ENCODE data around the gene SFXN1. TPM values are rescaled to one million over a fixed set of nuclear protein-coding genes. Genes with fewer than 3 reads are reported as not detected.

Gene SFXN1
- total RNA-seq, 1 donor, result 110 TPM

GRCh38 chr5:175556794-175557193 is 78.4 kb downstream of the SFXN1 start:
- no peaks in the 10 kb centered on the region for H3K4me1 ChIP-seq (ENCODE audit: insufficient read depth, low read length)
- no peaks in the 10 kb centered on the region for H3K9me3 ChIP-seq (ENCODE audit: low read depth, low read length)
- no peaks in the 10 kb centered on the region for H3K27me3 ChIP-seq (ENCODE audit: insufficient read depth, low read length)
- no peak overlapping the region for H3K4me3 ChIP-seq (ENCODE audit: low read length)

- H3K4me1 ChIP-seq (ENCODE audit: insufficient read depth, low read length), result no peaks in the 10 kb centered on the region
- no peaks in the 10 kb centered on the region for H3K27me3 ChIP-seq (ENCODE audit: insufficient read depth, low read length)
- H3K4me3 ChIP-seq (ENCODE audit: low read length), result no peak overlapping the region
- no peaks in the 10 kb centered on the region for H3K9me3 ChIP-seq (ENCODE audit: low read depth, low read length)
Observed at GRCh38 chr5:175557778-175558177, 79.4 kb downstream of the SFXN1 start.

- no peaks in the 10 kb centered on the region for H3K4me1 ChIP-seq (ENCODE audit: insufficient read depth, low read length)
- no peak overlapping the region for H3K4me3 ChIP-seq (ENCODE audit: low read length)
- H3K27me3 ChIP-seq (ENCODE audit: insufficient read depth, low read length), result no peaks in the 10 kb centered on the region
- H3K9me3 ChIP-seq (ENCODE audit: low read depth, low read length), result no peaks in the 10 kb centered on the region
Observed at GRCh38 chr5:175558801-175559480, 80.6 kb downstream of the SFXN1 start.

GRCh38 chr5:175560011-175560410 is 81.7 kb downstream of the SFXN1 start:
- Histone ChIP-seq H3K27me3 (ENCODE audit: insufficient read depth, low read length) (no peaks in the 10 kb centered on the region), H3K4me1 (ENCODE audit: insufficient read depth, low read length) (no peaks in the 10 kb centered on the region), H3K9me3 (ENCODE audit: low read depth, low read length) (no peaks in the 10 kb centered on the region)

DNA sequence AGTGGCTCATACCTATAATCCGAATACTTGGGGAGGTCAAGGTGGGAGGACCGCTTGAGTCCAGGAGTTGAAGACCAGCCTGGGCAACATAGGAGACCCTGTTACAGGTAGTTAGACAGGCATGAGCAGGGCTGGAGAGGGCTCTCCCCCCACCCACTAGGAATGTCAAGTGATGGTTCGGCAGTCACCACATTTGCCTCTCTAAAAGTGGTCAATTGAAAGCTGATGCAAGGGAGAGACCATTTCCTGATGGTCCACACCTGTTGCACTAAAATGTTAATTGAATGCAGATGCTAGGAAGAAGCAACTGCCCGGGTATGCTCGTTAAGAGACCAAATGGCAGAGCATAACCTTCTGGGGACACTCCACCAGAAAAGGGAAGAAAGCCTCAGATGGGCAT is 82.7 kb downstream of the SFXN1 start:
- no peaks in the 10 kb centered on the region for H3K9me3 ChIP-seq (ENCODE audit: low read depth, low read length)
- H3K4me1 ChIP-seq (ENCODE audit: insufficient read depth, low read length), result no peaks in the 10 kb centered on the region
- no peaks in the 10 kb centered on the region for H3K27me3 ChIP-seq (ENCODE audit: insufficient read depth, low read length)
- no peak overlapping the region for H3K4me3 ChIP-seq (ENCODE audit: low read length)

More at GRCh38 chr5:175560011-175560410, 81.7 kb downstream of the SFXN1 start:
- H3K4me3 ChIP-seq (ENCODE audit: low read length), result no peak overlapping the region

- no peaks in the 10 kb centered on the region for H3K27me3 ChIP-seq (ENCODE audit: insufficient read depth, low read length)
- H3K4me3 ChIP-seq (ENCODE audit: low read length), result no peak overlapping the region
- H3K4me1 ChIP-seq (ENCODE audit: insufficient read depth, low read length), result no peaks in the 10 kb centered on the region
- H3K9me3 ChIP-seq (ENCODE audit: low read depth, low read length), result no peaks in the 10 kb centered on the region
Observed at GRCh38 chr5:175564716-175565115, 86.4 kb downstream of the SFXN1 start.

DNA sequence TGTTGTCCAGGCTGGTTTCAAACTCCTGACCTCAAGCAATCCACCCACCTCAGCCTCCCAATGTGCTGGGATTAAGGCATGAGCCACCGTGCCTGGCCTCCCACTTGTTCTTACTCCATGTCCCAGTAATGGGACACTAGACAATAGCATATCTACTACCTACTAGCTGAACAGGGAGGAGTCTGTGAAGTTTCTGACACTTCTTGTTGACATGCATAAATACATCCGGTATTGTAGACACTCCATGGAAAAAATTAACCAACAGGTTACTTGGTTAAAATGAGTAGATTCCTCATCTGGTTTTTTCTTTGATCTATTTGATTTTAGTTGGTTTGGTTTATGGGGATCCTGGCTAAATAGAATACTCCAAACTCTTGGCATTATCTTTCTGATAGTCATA is 88.3 kb downstream of the SFXN1 start:
- Histone ChIP-seq H3K27me3 (ENCODE audit: insufficient read depth, low read length) (no peaks in the 10 kb centered on the region), H3K4me3 (ENCODE audit: low read length) (no peak overlapping the region)

GRCh38 chr5:175567954-175568353 is 89.6 kb downstream of the SFXN1 start:
- Histone ChIP-seq H3K4me1 (ENCODE audit: insufficient read depth, low read length) (no peaks in the 10 kb centered on the region), H3K4me3 (ENCODE audit: low read length) (no peak overlapping the region), H3K27me3 (ENCODE audit: insufficient read depth, low read length) (no peaks in the 10 kb centered on the region), H3K9me3 (ENCODE audit: low read depth, low read length) (no peaks in the 10 kb centered on the region)

More for the DNA sequence above, 88.3 kb downstream of the SFXN1 start:
- no peaks in the 10 kb centered on the region for H3K9me3 ChIP-seq (ENCODE audit: low read depth, low read length)
- H3K4me1 ChIP-seq (ENCODE audit: insufficient read depth, low read length), result no peaks in the 10 kb centered on the region

- Histone ChIP-seq H3K4me1 (ENCODE audit: insufficient read depth, low read length) (no peaks in the 10 kb centered on the region), H3K4me3 (ENCODE audit: low read length) (no peak overlapping the region), H3K9me3 (ENCODE audit: low read depth, low read length) (no peaks in the 10 kb centered on the region), H3K27me3 (ENCODE audit: insufficient read depth, low read length) (no peaks in the 10 kb centered on the region)
Observed at GRCh38 chr5:175569701-175570100, 91.3 kb downstream of the SFXN1 start.

GRCh38 chr5:175572886-175573285 is 94.5 kb downstream of the SFXN1 start:
- Histone ChIP-seq H3K4me3 (ENCODE audit: low read length) (no peak overlapping the region), H3K27me3 (ENCODE audit: insufficient read depth, low read length) (no peaks in the 10 kb centered on the region), H3K4me1 (ENCODE audit: insufficient read depth, low read length) (peaks cover 5% of the 10 kb centered on the region), H3K9me3 (ENCODE audit: low read depth, low read length) (no peaks in the 10 kb centered on the region)

DNA sequence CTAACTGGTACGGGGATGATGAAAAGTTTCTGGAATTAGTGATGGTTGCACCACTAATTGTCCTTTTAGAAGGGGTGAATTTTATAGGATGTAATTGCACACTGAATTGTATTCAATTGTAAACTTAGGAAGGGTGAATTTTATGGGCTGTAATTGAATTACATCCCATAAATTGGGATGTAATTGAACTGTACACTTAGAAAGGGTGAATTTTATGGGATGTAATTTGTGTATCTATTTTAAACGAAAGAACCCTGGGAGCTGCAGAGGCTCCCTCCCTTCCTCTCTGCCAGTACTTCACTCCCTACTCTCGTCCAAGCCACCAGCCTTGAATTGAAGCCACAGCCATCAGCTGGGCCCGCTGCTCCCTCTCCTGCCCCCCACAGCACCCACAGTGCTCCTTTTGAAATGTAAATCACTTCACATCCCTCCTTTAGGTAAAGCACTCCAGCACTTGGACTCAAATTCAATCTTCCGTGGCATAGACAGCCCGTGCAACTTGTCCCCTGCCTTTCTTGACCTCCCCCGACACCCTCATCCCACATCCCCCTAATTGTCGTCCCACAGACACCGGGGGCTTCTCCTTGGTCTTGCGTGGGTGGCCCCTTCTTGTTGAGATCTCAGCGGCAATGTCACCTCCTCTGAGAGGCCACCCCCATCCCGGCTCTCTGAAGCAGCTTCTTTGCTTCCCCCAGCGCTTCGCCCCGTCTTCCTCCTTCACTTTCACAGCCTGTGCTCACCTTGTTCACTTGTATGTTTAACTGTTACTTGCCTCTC is 95.3 kb downstream of the SFXN1 start:
- H3K4me1 ChIP-seq (ENCODE audit: insufficient read depth, low read length), result peaks cover 5% of the 10 kb centered on the region
- H3K27me3 ChIP-seq (ENCODE audit: insufficient read depth, low read length), result no peaks in the 10 kb centered on the region

DNA sequence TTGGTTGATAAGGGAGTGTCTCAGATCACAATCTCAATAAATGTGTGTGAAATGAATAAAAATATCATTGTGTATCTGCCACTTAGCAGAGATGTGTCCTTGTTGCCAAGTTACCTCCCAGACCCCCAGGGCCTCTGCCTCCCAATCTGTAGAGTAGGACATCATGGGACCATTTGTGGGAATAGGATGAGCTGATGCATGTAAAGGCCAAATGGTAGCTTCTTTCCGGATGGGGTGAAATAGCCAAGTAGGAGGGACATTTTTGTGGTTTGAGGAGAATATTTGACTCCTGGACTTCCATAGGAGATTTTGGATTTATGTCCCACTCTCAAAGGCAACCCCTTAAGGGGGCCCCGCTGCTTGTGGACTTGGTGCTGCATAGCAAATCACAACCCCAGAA is 96.9 kb downstream of the SFXN1 start:
- Histone ChIP-seq H3K9me3 (ENCODE audit: low read depth, low read length) (no peaks in the 10 kb centered on the region), H3K27me3 (ENCODE audit: insufficient read depth, low read length) (no peaks in the 10 kb centered on the region), H3K4me1 (ENCODE audit: insufficient read depth, low read length) (peaks cover 5% of the 10 kb centered on the region), H3K4me3 (ENCODE audit: low read length) (no peak overlapping the region)

More for the DNA sequence above, 95.3 kb downstream of the SFXN1 start:
- no peaks in the 10 kb centered on the region for H3K9me3 ChIP-seq (ENCODE audit: low read depth, low read length)
- no peak overlapping the region for H3K4me3 ChIP-seq (ENCODE audit: low read length)

- Histone ChIP-seq H3K4me3 (ENCODE audit: low read length) (no peak overlapping the region), H3K9me3 (ENCODE audit: low read depth, low read length) (no peaks in the 10 kb centered on the region), H3K27me3 (ENCODE audit: insufficient read depth, low read length) (no peaks in the 10 kb centered on the region), H3K4me1 (ENCODE audit: insufficient read depth, low read length) (peaks cover 5% of the 10 kb centered on the region)
Observed at GRCh38 chr5:175576096-175576495, 97.7 kb downstream of the SFXN1 start.

GRCh38 chr5:175576591-175576990 is 98.2 kb downstream of the SFXN1 start:
- H3K9me3 ChIP-seq (ENCODE audit: low read depth, low read length), result no peaks in the 10 kb centered on the region
- H3K4me1 ChIP-seq (ENCODE audit: insufficient read depth, low read length), result peaks cover 5% of the 10 kb centered on the region
- no peak overlapping the region for H3K4me3 ChIP-seq (ENCODE audit: low read length)
- H3K27me3 ChIP-seq (ENCODE audit: insufficient read depth, low read length), result no peaks in the 10 kb centered on the region
